Cardiac atrium fibroblast (primary cell): ENCODE data around the gene IZUMO1. TPM values are rescaled to one million over a fixed set of nuclear protein-coding genes. Genes with fewer than 3 reads are reported as not detected.

Experiments
- total RNA-seq: library from RNA; depleted of rRNA; stranded (reverse); fragments of >200 nt; gene quantifications from 2 replicates; pipeline ENCODE4 v1.2.3, GENCODE V29; 2015

The IZUMO1 gene
- total RNA-seq, result not detected in 2 replicates

DNA sequence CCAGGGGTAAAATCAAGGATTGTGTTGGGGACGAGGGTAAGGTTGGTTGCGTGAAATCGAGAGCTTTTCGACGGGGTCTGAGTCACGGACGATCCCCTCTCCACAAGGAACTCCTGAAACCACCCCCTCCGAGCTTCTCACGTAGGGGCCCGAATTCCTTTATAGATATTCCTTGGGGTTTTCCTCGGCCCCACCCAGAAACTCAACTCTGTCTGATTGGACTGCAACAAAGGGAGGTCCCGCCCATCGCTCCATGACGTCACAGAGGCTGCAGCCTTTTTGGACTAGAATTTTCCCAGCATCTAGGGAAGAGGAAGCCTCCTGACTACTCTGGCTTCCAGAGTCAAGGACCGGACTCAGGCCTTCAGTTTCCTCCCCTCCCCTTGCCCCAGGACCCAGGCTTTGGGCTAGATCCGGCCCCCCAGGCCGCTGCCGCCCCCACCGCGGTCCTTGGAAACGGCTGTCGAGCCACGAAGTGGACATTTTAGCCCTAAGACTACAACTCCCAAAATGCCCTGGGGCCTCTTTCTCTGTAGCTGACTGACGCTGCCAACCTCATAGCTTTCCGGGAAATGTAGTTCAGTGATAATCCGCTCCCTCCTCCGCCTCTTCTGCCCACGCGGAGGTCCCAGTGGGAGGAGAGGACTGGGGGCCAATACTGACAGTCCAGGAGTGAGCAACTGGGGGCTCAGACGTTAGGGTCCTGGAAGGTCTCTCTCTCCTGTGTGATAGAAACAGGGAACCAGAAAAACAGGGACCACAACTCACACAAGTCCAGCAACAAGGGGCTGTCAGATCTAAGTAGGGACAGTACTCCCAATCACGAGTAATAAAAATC, at the start of gene IZUMO1:
Gene IZUMO1, minus strand, starts transcription at position 172 of the 838 bp plus-strand sequence. CDS start 1,050 bp downstream, outside the sequence.

DNA sequence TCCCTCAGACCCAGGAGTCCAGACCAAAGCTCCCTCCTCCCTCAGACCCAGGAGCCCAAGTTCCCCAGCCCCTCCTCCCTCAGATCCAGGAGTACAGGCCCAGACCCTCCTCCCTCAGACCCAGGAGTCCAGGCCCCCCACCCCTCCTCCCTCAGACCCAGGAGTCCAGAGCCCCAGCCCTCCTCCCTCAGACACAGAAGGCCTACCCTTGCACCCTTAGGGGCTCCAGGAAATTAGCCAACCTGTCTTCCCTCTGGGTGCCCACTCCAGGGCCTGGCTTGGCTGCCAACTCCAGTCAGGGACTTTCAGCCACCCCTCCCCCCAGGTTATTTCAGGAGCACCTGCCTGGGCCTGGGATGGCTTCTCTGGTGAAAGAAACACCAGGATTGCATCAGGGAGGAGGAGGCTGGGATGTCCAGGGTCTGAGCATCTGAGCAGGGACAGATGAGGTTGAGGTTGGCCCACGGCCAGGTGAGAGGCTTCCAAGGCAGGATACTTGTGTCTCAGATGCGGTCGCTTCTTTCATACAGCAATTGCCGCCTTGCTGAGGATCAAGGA, 8.5 kb upstream of the IZUMO1 start, which contains the start of gene FGF21:
Gene FGF21, plus strand, starts transcription at position 441 of the 558 bp plus-strand sequence. CDS start 713 bp downstream, outside the sequence.

DNA sequence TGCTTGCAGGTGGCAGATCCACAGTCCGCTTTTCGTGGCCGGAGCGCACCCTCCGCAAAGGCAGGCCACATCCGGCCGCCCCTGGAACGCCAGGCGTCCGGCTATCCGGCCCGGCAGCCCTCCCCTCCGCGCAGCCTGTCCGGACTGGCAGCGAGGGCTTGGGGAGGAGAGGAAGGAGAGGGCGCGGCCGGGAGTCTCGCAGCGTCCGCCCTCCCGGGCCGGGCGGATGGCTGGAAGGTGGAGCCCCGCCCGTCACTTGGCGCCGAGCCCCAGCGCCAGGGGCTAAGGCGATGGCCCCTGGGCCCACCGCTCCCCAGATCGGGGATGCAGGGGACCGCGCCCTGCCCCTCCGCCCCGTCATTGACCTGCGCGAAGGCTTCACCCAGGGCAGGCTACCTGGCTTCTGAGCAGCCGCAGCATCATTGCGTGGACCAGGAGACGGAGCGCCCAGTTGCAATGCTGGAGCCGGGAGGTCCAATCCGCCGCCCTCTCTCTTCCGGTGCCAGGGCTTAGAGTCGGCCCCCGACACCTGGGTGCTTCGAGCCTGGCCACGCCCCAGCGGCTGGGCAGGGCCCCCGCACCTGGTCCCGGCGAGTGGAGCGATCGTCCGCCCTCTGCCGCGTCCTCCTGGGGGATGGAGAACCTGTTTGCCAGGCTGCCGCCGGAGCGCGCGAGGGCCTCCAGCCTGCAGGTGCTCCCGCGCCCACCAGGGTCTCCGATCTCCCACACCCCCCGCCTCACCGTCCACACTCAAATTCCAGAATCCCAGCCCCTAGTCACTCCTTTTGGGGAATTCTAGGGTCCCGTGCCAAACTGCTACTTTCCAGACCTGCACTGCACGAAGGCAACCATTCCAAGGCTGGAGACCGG, 6.0 kb upstream of the IZUMO1 start, which contains the start of gene FUT1:
Gene FUT1, minus strand, starts transcription at position 146 of the 870 bp plus-strand sequence. CDS start 1,360 bp downstream, outside the sequence.

DNA sequence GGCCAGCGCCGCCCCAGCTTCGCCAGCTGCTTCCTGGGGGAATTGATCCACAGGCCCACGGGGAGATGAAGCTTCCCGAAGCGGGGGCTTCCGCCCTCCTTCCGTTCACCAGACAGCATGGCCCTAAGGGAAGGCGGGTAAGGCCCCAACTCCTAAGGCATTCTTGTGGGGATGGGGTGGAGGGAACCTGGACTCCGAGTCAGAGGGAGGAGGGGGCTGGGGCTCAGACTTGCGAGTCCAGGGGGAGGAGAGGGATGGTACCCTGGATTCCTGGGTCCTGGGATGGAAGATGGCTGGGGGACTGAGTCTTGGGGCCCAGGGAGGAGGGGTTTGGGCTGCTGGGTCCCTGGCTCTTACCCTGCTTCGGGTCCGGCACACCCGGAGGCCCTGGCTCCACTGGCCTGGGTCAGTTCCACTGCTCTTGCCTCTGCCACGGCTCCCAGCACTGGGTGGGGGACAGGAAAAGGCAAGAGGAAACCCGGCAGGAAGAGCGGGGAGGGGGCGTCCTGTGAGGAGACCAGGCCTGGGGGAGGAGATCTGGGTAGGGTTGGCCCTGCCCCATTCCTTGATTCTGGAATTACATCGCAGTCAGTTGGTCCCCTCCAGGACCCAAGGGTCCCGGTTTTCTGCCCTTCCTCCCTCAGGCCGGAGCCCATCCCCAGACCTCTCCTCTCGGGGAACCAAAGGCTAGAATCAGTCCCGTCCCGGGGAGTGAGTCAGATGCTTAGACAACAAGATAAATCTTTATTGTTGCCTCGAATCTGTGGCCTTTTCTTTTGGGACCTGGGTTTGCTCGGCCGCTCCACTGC, 6.3 kb downstream of the IZUMO1 start, which contains the start of gene RASIP1:
Gene RASIP1, minus strand, starts transcription at position 447 of the 809 bp plus-strand sequence. Its CDS starts 328 bp downstream, at position 119.

DNA sequence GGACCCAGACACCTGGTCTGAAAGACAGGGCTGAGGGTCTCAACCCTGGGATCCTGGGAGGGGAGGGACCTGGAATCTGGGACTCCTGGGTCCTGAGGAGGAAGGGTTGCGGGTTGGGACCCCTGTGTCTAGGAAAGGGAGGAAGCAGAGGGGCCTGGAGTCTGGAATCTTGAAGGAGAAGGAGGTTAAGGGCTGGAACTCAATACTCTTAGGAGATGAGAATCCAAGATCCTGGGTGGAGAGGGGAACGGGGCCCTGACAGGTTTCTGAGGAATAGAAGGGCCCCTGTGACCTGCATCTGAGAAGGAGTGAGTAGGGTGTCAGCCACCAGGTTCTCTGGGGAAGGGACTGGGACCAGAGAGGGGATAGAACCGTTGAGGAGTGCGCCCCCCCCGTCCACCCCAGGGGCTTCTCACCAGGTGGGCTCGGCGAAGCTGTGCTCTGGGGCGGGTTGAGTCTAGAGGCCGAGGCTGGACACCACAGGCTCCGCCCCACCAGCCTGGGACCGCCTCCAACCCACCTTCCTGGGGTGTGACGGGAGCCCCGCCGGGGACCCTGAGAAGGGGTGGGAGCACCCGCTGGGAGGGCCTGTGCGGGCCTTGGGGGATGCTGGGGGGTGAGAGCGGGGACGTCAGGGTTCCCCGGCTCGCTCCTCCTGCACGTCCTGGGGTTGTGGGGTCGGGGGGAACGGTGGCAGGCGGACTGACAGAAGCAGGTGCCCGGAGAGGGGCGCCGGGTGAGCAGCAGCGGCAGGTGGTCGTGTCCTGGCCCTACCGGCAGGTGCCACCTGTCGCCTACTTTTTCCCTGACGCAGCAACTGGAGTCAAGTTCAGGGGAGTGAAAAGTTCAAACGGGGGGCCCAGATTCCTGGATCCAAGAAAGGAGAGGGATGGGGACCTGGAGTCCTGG, 27.2 kb downstream of the IZUMO1 start, which contains the start of gene MAMSTR:
Gene MAMSTR, minus strand, starts transcription at position 463 of the 909 bp plus-strand sequence. CDS start 694 bp downstream, outside the sequence.

DNA sequence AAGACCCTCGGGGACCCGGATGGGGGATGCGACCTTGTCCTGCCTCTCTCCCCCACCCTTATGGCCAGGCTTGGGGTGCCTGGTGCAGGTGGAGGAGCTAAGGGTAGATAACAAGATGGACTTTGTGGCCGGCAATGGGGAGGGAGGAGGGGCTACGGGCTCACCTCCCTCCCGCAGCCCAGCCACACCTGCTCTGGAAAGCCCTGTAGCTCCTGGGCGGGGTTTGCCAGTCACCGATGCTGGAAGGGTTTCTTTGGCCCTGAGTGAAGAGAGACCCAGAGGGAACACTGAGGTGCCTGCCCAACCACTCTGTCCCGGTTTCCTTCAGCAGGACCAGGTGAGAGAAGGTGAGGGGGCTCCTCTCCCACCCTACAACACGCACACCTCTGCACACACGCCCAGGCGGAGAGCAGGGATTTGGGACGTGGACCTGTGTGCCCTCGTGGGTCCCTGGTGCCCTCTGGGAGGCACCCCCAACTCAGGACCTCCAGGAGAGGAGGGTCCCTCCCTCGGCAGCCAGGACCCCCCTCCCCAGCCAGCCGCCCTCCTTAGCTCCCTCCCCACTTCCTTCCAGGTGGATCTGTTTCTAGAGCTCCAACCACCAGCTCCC, 50.9 kb downstream of the IZUMO1 start, which contains the start of gene FUT2:
Gene FUT2, plus strand, starts transcription at position 229 of the 610 bp plus-strand sequence. CDS start 6,986 bp downstream, outside the sequence.

Other genes with a start within 250 kb of the IZUMO1 start
- gene LMTK3, start 235.1 kb downstream of the IZUMO1 start, total RNA-seq, result 0.49 TPM in 1 of 2 replicates, not detected in the other
- not detected in 2 replicates for gene SULT2B1, start 194.7 kb downstream of the IZUMO1 start, total RNA-seq
- not detected in 2 replicates for gene SPACA4, start 140.2 kb downstream of the IZUMO1 start, total RNA-seq
- gene FAM83E, start 131.8 kb downstream of the IZUMO1 start, total RNA-seq, result 0.32 TPM in 1 of 2 replicates, not detected in the other
- 2,406 and 2,632 TPM in 2 replicates for gene RPL18, start 127.7 kb downstream of the IZUMO1 start, total RNA-seq
- gene SPHK2, start 127.4 kb downstream of the IZUMO1 start, total RNA-seq, result 8.3 and 13.4 TPM in 2 replicates
- gene DBP, start 109.5 kb downstream of the IZUMO1 start, total RNA-seq, result 1.3 and 3.6 TPM in 2 replicates
- gene CA11, start 100.7 kb downstream of the IZUMO1 start, total RNA-seq, result 1.1 and 3.2 TPM in 2 replicates
- gene NTN5, start 73.9 kb downstream of the IZUMO1 start, total RNA-seq, result not detected in 2 replicates
- not detected in 2 replicates for gene FUT2, start 50.9 kb downstream of the IZUMO1 start, total RNA-seq
- 0.32 and 0.72 TPM in 2 replicates for gene MAMSTR, start 27.2 kb downstream of the IZUMO1 start, total RNA-seq
- 2.2 and 3.4 TPM in 2 replicates for gene RASIP1, start 6.3 kb downstream of the IZUMO1 start, total RNA-seq
- gene FUT1, start 5.7 kb upstream of the IZUMO1 start, total RNA-seq, result 0.32 and 1.1 TPM in 2 replicates
- gene FGF21, start 8.6 kb upstream of the IZUMO1 start, total RNA-seq, result not detected in 2 replicates
- gene BCAT2, start 64.1 kb upstream of the IZUMO1 start, total RNA-seq, result 50.5 and 82.1 TPM in 2 replicates
- gene HSD17B14, start 89.6 kb upstream of the IZUMO1 start, total RNA-seq, result 0.49 and 1.8 TPM in 2 replicates
- gene PLEKHA4, start 121.7 kb upstream of the IZUMO1 start, total RNA-seq, result 9.7 and 28.4 TPM in 2 replicates
- 51.0 and 87.6 TPM in 2 replicates for gene PPP1R15A, start 125.5 kb upstream of the IZUMO1 start, total RNA-seq
- gene TULP2, start 151.8 kb upstream of the IZUMO1 start, total RNA-seq, result 2.8 TPM in 1 of 2 replicates, not detected in the other
- gene NUCB1, start 153.4 kb upstream of the IZUMO1 start, total RNA-seq, result 580 and 629 TPM in 2 replicates
- not detected in 2 replicates for gene DHDH, start 186.8 kb upstream of the IZUMO1 start, total RNA-seq
- gene BAX, start 208.0 kb upstream of the IZUMO1 start, total RNA-seq, result 85.0 and 99.0 TPM in 2 replicates
- gene FTL, start 218.4 kb upstream of the IZUMO1 start, total RNA-seq, result 7,567 and 8,205 TPM in 2 replicates
- gene GYS1, start 246.4 kb upstream of the IZUMO1 start, total RNA-seq, result 135 and 151 TPM in 2 replicates
- 155 and 181 TPM in 2 replicates for gene RUVBL2, start 247.0 kb upstream of the IZUMO1 start, total RNA-seq